D721Med (cell line): ENCODE measurements around the gene PPP1CC.
A peak's percentile ranks its signal among the peaks of the same experiment; 100 is the strongest.

Experiments
- DNase-seq: peaks from one replicate; pipeline ENCODE4 v3.0.0; 2011; ENCODE audit warnings: low spot score; ENCODE audit not compliant: insufficient read length
- FAIRE-seq: peaks from 2 replicates; lab custom pipeline; 2011; peaks lifted over from hg19 to GRCh38; lab: Jason Lieb, UNC
- TF ChIP-seq, protein P1 (sequence below): IDR thresholded peaks from 2 replicates; pipeline ENCODE4 v1.5.1; 2012; ENCODE audit warnings: mild to moderate bottlenecking, control low read depth; ENCODE audit not compliant: insufficient read depth; ENCODE audit errors: missing control alignments

Gene PPP1CC

DNA sequence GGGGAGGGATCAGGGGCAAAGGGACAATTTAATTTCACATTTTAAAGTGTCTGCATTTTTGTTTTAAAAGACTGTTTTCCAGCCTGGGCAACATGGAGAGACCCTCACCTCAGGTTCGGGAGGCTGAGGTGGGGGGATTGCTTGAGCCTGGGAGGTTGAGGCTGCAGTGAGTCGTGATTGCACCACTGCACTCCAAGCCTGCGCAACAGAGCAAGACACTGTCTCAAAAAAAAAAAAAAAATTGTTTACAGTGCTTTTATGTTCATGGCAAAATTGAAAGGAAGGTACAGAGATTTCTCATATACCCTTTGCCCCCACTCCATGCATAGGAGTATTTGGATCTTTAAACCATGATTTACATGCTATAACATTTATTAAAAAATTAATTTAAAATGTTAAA lies 37.4 kb downstream of the PPP1CC start:
- FAIRE-seq, result no peak
- no peak for DNase-seq
- TF ChIP-seq, protein P1, sequence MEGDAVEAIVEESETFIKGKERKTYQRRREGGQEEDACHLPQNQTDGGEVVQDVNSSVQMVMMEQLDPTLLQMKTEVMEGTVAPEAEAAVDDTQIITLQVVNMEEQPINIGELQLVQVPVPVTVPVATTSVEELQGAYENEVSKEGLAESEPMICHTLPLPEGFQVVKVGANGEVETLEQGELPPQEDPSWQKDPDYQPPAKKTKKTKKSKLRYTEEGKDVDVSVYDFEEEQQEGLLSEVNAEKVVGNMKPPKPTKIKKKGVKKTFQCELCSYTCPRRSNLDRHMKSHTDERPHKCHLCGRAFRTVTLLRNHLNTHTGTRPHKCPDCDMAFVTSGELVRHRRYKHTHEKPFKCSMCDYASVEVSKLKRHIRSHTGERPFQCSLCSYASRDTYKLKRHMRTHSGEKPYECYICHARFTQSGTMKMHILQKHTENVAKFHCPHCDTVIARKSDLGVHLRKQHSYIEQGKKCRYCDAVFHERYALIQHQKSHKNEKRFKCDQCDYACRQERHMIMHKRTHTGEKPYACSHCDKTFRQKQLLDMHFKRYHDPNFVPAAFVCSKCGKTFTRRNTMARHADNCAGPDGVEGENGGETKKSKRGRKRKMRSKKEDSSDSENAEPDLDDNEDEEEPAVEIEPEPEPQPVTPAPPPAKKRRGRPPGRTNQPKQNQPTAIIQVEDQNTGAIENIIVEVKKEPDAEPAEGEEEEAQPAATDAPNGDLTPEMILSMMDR, result no peak

DNA sequence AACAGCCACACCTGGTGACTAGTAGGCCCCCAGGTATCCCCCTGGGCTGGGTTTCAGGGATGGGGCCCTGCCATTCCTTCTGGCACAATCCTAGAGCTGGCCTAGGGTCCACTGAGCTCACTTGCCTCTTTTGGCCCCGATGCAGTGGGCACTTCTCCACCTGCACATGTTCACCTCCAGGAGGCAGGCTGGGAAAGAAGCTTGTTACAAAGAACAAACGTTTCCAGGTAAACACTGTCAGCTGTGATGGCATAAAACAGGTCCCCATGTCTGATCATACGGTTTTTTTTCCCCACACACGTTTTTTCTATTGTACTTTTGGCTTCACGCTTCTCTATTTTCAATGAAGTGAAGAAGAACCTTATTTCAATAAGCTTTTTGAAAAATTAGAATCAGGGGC lies 37.9 kb downstream of the PPP1CC start:
- DNase-seq, result no peak
- TF ChIP-seq, protein P1, result no peak
- no peak for FAIRE-seq

DNA sequence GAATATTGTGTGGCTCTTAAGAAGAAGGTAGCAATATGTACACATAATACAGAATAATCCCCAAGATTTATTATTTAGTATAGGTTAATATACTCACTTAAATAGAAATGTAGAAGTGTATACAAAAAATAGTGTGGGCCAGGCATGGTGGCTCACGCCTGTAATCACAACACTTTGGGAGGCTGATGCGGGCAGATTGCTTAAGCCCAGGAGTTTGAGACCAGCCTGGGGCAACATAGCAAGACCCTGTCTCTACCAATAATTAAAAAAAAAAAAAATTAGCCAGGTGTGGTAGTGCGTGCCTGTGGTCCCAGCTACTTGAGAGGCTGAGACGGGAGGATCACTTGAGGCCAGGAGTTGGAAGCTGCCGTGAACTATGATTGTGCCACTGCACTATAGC lies 38.5 kb downstream of the PPP1CC start:
- TF ChIP-seq, protein P1, result no peak
- DNase-seq (no peak), FAIRE-seq (no peak)

DNA sequence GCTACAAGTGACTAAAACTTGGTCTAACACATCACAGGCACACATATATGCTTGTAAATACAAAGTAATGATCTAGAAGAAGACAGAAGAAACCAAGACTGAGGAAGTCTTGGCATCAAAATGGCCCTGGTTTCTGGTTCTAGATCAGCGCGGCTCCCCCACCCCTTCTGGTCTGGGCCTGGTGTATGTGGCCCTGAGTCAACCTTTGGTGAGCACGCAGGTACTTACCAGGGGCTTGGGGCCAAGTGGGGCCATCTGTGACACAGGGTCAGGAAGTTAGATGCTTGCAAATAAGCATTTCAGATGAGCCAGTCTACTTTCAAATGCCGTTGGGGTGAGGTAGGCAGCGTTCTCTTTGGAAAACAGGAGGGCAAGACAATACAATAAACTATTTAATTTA lies 40.6 kb downstream of the PPP1CC start:
- TF ChIP-seq, protein P1, result no peak
- FAIRE-seq, result no peak
- no peak for DNase-seq

DNA sequence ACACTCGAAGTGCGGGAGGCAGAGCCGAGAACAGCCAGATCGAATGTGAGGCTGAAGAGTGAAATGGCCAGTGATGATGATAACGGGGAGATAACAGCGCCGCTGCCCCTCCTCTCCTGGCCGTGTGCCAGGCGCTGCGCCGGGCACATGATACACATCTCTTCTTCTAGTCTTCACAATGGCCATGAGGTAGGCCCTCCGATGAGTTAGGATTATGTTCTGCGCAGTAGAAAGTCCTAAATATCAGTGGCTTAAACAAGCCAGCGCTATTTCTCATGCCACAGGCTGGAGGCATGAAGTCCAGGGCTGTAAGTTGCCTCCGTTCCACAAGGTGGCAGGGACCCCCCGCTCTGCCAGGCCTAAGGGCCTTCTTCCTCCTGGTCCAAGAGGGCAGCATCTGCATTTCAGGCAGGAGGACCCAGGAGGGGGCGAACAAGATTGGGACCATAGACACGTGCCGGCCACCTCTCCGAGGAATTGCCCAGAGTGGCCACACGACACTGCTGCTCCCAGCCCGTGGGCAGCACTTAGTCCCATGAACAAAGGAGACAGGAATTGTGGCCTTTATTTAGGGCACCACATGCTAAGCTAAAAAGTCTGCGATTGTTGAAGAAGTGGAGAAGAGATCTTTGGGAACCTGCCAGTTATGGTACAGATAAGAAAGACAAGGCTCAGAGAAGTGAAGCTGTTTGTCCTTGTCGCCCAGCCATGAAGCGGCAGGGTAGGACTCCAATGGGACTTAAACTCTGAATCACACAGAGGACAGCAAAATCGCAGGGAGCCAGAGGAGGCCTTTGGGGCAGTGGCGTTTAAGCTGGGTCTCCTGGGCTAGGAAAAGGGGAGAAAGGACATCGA lies 42.9 kb downstream of the PPP1CC start:
- TF ChIP-seq, protein P1, result peak; percentile 29
- FAIRE-seq (no peak), DNase-seq (no peak)

DNA sequence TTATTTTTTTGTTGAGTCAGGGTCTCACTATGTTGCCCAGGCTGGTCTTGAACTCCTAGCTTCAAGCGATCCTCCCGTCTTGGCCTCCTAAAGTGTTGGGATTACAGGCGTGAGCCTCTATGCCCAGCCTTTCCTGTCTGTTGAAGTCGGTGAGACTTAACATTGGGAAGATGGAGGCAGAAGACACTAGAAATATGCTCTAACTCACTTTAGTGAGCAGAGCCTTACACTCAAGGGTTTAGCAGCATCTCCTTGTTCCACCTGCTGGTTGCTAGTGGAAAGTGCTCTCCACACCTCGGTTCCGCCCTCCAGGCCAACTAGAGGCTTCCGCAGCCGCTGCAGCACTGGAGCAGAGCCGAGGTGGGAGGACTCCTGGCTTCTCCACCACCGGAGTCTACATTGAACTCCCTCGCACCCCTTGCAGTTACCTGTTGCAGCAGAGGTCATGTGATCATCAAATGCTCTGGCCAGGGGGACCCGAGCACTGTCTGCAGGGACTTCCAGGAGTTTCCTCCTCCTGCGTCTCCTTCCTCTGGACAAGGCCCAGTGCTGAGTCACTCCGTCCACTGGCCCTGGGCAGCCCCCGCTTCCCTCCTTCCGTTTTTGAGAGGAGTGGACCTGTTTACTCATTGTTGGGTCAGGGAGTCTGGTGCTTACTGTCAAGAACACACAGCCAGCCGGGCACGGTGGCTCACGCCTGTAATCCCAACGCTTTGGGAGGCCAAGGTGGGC lies 44.4 kb downstream of the PPP1CC start:
- TF ChIP-seq, protein P1, result peak; percentile 55
- DNase-seq (no peak), FAIRE-seq (no peak)
